GM21528 (cell line): ENCODE results near the gene COG1.

ENCODE experiments used
- ATAC-seq: cut with Tn5 transposase; IDR thresholded peaks from one replicate; pipeline ENCODE4 v1.9.1; 2021; ENCODE audit warnings: mild to moderate bottlenecking, moderate library complexity; ENCODE audit not compliant: unreplicated experiment, low FRiP score

Gene COG1

GRCh38 chr17:73226556-73227172 is 33.8 kb downstream of the COG1 start:
- no peak for ATAC-seq

GRCh38 chr17:73227379-73227778 is 34.5 kb downstream of the COG1 start:
- no peak for ATAC-seq

GRCh38 chr17:73227944-73228343 is 35.1 kb downstream of the COG1 start:
- ATAC-seq, result no peak

GRCh38 chr17:73228748-73229236 is 35.9 kb downstream of the COG1 start:
- no peak for ATAC-seq

GRCh38 chr17:73230088-73230487 is 37.2 kb downstream of the COG1 start:
- no peak for ATAC-seq

GRCh38 chr17:73231395-73231794 is 38.5 kb downstream of the COG1 start:
- ATAC-seq, result no peak

GRCh38 chr17:73231841-73232586 is 39.2 kb downstream of the COG1 start:
- peak; percentile 80 for ATAC-seq

GRCh38 chr17:73232587-73233373 is 39.9 kb downstream of the COG1 start:
- peak; percentile 20 for ATAC-seq

- ATAC-seq, result no peak
Observed at GRCh38 chr17:73234736-73235135, 41.9 kb downstream of the COG1 start.

GRCh38 chr17:73237714-73238113 is 44.9 kb downstream of the COG1 start:
- ATAC-seq, result no peak

GRCh38 chr17:73240561-73240960 is 47.7 kb downstream of the COG1 start:
- ATAC-seq, result no peak

GRCh38 chr17:73247726-73248125 is 54.9 kb downstream of the COG1 start:
- no peak for ATAC-seq

- no peak for ATAC-seq
Observed at GRCh38 chr17:73248532-73248931, 55.7 kb downstream of the COG1 start.

- ATAC-seq, result no peak
Observed at GRCh38 chr17:73249700-73250099, 56.8 kb downstream of the COG1 start.

- no peak for ATAC-seq
Observed at GRCh38 chr17:73250851-73251640, 58.2 kb downstream of the COG1 start.

- no peak for ATAC-seq
Observed at GRCh38 chr17:73251871-73252270, 59.0 kb downstream of the COG1 start.

- ATAC-seq, result no peak
Observed at GRCh38 chr17:73255671-73256181, 62.9 kb downstream of the COG1 start.

GRCh38 chr17:73256220-73256619 is 63.4 kb downstream of the COG1 start:
- ATAC-seq, result no peak

- no peak for ATAC-seq
Observed at GRCh38 chr17:73257516-73257915, 64.7 kb downstream of the COG1 start.
